Measurements from ENCODE around the gene RPA1.

The RPA1 gene

DNA sequence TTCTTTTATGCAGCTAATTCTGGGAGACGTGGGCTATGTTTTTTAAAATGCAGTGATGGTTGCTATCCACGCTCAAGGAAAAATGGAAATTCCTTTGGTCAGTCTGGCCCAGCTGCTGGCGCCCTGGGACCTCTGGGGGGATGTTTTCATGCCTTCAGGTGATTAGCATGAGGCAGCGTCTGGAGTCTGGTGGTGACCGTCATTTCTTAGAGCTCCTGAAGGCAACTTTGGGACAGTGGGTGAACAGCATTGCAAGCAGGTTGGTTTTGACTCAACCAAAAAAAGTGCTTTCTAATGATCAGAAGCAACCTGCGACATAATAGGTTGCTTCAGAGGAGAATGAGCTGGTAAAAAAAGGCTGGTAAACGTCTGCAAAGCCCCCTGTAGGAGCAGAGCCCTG is 82.3 kb downstream of the RPA1 start:
- no peak for DNase-seq

DNA sequence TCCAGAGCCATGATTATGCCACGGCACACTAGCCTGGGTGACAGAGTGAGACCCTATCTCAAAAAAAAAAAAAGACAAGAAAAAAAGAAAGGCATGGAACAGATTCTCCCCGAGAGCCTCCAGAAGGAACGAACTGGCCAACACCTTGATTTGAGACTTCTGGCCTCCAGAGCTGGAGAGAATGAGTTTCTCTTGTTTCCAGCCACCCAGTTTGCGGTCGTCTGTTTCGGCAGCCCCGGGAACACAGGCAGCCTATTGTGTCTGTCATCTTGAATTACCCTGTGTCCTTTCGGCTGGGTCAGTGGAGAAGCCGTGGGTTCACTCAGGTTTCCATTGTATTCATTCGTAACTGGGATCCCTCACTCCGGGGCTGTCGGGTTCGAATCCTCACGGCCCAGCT is 83.9 kb downstream of the RPA1 start:
- DNase-seq, result no peak

DNA sequence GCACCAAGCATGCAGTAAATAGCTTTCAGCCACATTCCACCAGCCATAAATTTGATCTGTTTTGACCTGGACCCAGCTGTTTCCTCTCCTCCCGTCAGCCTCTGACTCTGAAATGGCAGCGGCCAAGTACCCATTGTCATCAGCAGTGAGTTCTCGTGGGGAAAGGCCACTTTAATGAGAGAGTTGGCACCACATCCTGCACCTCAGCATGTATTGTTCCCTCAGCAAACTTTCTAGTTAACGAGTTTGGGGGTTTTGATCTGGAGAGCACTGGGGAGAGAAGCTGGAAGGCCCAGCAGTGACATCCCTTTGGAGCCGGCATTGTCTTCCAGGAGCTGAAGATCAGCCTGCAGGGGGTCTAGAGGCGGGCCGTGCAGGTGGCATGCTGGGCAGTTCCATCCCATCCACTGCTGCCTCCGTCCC is 84.9 kb downstream of the RPA1 start:
- no peak for DNase-seq

DNA sequence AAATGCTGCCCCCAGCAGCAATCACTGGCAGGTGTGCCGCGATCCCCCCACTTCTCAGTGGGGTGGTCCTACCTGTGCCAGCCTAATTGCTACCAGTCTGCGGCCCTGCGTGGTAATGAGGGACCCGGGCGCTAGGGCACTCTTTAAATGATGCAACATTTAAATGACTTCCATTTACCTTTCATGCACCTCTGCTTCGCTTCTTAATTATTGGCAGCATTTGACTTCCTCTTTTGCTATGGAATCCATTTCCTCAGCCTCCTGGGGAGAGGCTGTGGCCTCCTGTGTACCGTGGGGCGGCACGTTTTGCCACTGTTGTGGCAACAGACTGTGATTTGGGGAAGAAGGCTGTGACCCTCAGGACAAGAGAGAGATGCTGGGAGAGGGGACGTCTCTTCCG is 86.1 kb downstream of the RPA1 start:
- no peak for DNase-seq

DNA sequence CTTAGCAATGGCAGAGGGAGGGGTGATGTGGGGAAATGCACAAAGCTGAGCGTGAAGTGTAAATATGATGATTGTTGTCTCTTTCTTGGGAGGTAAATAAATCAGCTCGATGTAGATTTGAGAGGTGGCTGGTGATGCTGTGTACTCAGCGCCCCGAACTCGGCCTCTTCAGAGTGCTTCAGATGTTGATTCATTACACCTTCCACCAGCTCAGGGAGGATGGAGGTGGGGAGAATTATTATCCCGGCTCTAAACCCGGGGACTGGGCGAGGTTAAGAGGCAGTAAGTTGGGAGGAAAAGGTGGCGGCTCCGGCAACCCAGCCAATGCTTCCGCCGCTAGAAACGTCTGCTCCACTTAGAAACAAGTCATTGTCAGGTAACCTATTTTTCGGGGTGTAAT is 86.5 kb downstream of the RPA1 start:
- no peak for DNase-seq

DNA sequence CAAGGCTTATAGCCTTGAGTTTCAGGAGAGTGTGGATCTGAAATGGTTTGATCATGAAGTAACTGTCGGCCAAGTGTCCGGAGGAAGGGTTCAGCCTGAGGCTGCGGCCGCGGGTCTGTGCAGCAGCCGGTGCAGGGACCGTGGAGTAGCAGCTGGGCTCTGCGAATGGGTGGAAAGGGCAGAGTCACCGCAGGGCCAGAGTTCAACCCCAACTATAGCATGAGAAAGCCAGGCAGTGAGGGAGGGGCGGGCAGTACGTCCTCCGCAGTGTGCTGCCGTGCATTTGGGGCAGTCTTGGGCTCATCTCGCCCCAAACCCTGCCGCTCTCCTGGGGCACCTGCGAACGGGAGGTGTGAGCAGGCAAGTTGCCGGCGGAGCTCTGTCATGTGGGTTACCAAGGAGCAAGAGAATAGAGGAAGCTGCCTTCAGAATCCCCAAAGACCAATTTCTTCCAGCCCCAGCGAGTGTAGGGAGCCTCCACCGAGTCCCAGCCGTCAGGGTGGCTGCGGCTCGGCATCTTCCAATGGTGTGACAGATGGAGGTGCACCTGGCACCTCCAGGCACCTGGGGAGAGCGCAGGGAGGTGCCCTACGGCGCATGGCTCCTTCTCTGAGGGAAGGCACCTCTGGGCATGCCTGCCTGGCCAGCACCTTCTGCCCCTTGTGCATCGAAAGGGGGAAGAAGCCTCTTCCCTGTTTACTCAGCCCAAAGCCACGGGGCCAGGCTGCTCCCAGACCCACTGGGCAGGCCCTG is 87.3 kb downstream of the RPA1 start:
- no peak for DNase-seq

DNA sequence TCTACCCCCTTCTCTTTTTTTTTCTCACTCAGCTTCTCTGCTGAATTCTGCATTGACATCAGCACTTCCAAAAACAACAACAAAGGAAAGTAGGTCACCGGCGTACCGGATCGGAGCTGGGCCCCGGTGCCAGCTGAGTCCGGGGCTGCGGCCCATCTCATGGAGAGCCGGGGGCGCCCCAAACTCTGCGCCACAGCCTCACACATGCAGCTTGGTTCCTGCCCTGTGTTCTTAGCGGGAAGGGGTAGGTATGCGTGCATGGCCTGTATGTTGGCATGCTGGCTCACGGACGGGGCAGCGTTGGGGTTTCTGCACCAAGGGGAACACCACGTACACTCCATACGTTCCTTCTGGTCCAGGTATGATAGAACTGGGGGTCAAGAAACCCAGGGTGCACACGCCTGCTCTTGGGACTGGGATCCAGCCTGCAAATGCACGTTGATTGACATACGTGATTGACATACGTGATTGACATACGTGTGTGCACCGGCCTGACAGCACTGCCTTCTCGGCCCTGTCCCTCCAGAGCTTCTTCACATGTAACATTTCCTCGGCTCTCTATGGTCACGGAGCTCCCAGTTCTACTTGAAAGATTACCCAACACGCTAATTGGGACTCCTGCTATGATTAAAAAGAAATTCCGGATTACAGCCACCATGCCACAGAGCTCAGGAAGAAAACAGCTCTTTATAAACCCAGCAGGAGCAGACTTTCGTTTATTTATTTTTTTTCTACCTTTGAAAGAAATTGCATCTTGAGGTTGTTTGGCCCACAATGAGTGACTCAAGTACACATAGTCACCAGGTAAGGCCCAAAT is 88.7 kb downstream of the RPA1 start:
- no peak for DNase-seq

DNA sequence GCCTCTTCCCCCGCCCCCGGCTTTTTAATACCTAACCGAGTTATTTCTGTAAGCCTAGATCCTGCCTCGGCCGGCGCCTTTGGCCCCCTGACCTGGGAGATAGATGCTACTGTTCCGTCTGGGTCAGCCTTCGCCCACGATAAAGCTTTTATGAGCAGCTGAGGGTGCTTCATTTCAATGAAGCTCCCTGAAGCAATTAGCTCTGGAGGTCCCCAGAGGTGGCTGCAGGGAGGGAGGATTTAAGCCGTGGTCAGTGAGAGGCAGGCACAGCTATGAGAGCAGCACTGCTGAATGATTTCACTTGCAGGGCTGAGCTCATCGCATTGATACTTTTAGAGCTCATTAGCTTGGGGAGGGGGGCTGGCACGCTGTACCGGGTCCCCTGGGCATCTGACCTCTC is 89.4 kb downstream of the RPA1 start:
- DNase-seq, result no peak

DNA sequence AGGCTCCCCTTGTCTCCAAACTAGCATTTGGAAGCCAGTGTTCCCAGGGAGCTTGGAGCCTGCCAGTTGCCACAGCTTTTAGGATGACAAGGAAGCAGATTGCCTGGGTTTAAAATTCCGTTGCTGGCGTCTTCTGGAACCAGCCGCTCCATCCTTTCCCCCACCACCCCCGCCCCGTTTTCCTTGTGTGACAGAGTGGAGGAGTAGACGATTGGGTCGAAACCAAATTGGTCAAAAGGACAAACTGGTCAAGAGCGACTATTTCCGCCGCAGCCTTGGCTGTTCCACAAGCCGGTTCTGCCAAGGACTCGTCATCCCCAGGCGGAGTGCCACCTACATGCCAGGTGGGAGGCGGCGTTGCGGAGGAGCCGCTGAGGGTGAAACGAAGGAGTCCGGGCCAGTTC is 91.1 kb downstream of the RPA1 start:
- no peak for DNase-seq

DNA sequence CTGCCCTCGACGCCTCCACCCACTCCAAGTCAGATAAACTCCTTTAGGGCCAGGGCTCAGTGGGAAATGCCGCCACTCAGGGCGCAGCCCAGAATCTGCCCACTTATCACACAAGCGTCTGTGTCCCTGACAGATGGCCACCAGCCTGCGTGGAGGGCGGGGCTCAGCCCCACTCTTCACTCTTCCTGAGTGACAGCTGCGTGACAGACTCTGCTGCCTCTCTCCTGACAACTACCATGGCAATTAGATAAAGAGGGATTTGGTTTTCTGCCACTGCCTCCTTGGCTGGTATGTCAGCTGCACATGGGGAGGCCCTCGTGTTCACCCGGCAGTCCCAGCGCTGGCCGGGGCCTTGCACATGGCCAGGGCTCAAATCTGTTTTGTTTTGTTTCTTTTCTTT is 99.2 kb downstream of the RPA1 start:
- DNase-seq, result no peak

DNA sequence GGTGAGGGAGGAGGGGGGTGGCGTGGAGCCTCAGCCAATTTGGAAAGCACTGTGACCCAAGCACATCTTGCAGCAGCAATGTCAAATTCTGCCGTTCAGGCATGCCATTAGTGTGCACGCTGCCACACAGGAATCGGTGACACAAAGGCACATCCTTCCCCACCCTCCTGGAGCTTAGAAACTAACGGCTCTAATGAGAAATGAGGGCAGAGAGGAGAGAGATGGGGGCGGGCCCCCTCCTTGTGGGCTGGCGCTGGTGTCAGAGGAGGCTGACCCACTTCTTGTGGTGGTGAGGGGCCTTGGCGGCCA is 100.5 kb downstream of the RPA1 start:
- no peak for DNase-seq

DNA sequence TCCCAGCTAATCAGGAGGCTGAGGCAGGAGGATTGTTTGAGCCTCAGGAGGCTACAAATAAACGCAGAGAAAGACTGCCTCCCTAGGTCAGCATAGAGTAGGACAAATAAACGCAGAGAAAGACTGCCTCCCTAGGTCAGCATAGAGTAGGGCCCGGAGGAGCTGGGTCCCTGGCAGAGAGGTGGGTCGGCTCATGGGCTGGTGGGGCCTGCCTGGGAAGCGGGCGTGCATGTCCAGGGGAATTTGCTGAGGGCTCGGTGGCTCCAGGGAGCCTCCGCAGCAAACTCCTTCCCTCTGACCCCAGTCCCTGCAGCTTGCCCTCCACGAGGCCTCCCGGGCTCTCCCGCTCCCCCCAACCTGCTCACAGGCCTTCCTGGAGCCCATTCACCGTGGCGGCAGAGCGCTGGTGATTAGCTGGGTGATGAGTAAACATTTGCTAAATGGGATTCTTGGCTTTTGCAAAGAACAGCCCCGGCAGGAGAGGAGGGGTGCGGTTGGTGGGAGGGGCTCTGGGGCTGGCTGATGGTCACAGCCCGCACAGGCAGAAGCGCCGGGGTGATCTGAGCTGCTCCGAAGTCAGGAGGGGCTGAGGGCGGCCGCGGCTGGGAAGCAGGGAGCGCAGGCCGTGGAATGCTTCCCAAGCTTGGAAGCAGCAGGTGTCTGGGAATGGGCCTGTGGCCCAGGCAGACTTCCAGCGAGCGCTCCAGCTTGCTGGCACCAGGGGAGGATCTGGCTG is 102.2 kb downstream of the RPA1 start:
- no peak for DNase-seq

DNA sequence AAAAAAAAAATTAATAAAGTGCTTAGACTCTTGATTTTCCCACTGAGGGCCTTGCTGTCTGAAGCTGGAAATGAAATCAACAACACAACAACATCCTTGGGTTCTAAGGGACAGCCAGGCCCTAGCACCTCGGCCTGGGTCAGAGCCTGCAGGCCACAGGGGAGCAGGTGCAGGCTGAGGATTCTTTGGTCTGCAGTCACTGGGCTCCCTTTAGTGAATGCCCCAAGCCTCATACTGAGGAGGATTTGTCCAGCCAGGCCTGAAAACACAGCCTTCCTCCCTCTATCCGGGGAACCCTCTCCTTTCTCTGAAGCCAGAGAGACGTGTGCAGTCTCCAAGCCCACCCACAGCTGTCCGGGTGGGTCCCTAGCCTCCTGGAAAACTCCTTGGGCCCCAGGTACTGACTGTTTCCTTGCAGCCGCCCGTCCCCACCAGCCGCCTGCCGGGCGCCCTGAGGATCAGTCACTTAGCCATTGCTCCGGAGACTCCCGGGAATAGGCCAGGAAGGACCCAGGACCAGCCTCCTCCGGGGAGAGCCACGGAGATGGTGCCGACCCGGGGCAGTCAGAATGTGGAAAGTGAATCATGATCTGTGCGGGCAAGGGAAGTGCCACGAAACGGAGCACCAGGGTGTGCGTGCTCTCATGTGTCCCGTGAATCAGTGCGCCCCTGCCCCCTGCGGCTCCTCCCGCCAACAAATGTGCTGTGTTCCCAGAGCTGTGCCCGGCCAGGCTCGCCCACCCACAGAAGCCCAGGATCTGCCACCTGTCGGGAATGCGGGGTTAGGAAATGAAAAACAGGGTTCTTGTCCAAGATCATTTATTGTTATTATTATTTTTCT is 104.3 kb downstream of the RPA1 start:
- no peak for DNase-seq

DNA sequence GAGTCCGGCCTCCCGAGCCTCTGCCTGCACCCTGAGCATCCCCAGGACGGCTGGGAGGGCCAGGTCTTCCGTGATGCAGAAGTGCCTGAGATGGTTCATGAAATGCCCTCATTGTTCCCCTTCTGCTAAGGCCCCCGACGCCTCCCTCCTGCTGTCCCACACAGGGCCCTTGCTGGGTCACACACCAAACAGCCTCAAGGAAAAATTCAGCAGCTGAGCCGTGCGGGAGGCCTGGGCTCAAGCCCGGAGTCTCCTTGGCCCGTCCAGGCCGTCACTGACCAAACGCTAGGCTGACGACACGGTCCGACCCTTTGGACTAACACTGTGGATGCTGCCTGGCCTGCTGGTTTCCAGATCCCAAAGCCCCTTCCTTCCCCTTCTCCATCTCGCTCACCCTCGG is 105.1 kb downstream of the RPA1 start:
- DNase-seq, result no peak

DNA sequence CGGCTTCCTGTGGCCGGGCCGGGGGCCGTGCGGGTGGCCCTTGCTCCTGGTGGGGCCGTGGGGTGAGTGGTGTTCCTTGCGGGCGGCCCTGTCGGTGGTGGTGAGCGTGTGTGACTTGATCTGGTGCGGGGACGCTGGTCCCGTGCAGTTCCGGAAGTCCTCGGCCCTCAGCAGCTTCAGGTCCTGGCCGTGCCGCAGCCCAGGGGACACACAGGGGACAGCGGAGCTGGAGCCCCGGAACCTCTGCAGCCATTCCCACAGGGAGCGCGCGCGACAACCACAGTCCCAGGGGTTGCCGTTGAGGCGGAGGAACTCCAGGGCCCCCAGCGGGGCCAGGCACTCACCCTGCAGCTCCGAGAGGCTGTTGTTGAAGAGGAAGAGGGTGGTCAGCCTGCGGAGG is 107.0 kb downstream of the RPA1 start:
- DNase-seq, result no peak

DNA sequence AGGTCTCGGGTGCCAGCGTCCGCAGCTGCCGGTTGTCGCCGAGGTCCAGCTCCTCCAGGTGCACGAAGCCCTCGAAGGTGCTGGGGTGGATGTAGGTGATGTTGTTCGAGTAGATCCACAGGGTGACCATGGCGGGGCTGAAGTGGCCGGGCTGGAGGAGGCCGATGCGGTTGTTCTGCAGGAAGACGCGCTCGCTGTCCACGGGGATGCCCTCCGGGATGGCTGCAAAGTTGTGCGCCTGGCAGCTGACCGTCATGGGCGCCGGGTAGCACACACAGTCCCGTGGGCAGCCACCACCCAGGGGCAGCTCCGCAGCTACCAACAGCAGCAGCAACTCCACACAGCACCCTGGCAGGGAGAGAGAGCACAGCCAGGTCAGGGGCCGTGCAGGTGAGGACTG is 107.7 kb downstream of the RPA1 start:
- DNase-seq, result no peak

DNA sequence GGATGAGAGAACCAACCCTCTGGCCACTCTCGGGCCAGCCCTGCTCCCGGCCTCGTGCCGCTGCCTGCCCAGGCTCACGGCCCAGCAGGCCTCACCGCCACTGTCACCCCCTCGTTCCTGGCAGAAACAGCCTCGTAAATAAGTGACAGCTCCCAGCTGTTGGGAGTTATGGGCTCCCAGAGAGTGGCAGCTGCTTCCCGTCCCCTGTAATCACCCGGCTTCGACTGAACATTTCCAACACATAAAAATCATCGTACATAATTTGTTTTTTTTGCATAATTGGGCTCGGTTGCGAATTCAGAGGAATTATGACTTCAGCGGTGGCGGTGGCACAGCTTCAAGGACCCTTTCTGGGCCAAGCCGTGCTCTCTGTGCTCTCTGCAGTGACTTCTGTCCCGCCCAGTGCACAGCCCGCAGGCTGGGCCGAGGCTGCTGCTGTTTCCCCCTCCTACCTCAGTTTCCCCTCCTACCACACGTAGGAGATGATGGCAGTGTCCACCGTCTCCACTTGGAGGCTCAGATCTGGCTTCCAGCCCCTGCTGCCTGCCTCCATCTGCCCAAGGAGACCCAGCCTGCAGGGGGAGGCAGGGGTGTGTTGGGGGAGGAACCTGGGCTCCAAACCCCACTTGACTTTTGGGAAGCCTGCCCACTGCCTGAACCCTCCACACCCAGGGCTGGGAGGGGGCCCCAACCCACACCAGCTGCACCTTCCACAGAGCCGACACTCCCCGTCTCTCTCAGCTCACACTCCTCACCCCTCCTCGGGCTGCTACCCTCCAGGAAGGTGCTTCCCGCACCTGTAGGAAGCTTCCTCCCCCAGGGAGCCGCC is 110.4 kb downstream of the RPA1 start:
- DNase-seq, result no peak

DNA sequence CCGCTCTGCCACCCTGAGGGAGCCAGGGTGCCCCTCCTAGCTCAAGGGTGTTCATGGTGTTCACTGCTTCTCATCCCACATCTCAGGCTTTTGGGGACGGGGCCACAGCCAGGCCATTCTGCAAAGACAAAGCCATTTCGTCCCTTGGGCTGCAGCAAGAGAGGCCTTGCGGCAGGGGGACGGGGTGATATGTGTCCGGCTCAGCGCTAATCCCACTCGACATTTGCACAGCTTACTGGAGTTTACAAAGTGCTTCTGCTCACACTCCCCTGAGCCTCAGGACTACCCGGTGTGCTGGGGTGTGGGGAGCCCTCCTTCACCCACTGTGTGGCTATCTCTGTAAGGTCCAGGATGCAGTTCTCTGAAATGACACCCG is 111.0 kb downstream of the RPA1 start:
- DNase-seq, result no peak

DNA sequence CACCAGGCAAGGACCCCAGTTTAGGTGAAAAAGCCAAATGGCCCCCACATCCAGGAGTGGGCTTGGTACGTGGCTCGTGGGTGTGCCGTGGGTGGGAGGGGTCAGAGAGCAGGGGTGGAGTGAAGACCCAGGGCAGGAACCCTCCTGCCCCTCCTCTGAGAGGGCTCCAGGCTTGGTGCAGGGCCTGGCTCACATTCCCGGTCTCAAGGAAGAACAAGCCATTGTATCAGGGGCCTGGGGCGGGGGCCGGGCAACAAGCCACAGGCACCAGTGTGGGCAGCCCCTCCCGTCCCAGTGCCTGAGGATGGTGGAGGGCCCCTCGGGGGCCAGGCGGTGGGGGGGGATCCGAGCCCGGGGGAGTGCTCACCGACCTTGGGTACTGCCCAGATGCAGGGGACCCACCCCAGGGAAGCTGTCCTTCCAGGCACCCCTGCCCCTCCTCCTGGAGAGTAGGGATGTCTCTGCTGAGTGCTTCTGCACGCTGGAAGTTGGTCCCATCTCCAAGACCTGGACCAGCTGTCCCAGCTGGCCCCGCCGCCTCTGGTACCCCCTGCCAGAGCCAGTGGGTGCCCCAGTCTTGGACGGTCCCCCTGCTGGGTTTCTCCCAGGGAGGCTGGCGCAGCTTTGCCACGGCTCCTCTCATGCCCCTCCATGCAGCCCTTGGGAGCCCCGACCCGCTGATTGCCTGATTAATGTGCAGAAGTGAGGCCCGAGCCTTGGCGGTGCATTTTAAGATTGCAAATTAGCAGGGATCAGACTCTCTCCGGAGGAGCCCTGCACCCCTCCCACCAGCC is 111.7 kb downstream of the RPA1 start:
- no peak for DNase-seq

DNA sequence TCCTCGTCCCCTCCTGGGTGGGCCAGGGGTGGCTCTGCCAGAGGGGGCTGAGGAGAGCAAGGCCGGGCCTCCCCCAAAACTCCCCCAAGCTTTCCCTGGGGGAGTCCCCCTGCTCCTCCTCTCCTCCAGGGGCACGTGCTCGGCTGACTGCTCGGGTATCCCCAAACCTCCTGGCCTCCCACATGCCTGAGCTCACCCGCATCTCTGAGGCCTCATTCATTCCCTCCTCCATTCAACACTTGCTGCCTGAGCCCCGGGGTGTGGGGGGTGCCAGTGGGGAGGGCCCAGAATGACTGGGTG is 112.2 kb downstream of the RPA1 start:
- no peak for DNase-seq

DNA sequence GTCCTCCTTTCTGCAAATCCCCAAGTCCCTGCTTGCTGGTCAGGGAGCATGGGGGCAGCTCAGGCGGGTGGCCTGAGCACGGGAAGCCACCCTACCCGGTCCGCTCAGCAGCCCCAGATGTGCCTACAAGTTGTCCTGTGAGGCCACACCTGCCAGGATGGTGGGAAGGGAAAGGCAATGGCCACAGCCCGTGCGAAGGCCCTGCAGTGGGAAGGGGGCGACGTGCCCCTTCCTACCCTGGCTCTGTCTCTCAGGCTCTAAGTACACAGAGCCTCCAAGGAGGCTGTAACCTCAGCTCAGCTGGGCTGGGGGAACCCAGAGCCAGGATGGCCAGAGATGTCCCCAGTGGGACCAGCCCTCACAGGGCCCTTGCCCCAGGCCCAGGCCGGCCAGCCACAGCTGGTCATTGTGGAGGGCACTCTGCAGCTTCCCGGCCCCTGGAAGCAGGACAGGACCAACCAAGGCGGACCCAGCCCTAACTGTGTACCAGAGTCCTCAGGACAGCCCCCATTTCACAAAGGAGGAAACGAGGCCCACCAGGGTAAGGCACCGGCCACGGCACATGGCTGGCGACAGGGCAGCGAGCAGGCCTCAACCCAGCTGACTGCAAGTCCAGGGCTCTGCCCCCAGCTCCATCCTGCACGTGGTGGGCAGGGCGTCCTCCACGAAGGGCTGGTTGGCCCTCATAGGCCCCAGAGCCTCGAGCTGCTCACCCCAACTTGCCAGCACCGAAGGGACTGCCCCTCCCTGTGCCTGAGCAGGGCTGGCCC is 113.0 kb downstream of the RPA1 start:
- no peak for DNase-seq
